GOT3 (cell line): ENCODE results near the gene PTPN21.

Source experiments
- DNase-seq: peaks from one replicate; lab custom pipeline; 2025; ENCODE audit warnings: mixed read lengths; lab: John Stamatoyannopoulos, UW

Gene PTPN21

DNA sequence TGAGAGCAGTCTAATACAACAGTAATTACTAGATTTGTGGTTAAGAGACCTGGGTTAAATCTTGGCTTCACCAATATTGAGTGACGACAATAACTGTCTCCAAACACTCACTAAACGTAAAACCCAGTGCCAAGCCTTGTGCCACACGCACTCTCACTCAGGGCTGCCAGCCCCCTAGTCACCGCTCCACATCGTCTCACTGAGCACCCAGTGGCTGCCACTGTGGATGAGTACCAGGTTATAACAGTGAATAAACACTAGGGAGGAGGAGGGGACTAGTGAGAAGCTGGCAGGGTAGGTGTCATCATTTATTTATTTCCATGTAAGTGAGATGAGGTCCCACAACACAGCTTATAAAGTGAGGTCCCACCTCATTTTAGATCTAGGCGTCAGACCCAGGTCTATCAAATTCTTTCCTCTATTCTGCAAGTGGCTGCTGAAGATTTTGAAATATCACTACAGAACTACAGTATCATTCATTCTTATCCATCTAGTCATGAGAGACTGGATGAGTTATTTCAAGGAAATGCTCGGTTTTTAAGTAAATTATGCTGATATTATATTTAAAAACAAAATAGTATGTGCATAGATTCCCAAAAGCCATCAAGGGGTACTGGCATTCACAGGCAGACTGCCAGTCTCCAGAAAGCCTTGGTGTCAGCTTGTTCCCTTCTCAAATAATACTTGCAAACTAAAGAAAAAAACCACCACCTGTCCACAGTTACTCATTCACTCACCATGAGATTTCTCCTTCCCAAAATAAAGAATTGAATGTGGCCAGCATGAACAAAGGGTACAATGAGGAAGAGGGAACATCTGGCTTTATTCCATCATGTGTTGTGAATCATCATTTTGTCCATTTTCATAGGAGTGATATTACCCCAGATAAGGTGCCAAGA is 84.0 kb downstream of the PTPN21 start:
- DNase-seq, result no peak

DNA sequence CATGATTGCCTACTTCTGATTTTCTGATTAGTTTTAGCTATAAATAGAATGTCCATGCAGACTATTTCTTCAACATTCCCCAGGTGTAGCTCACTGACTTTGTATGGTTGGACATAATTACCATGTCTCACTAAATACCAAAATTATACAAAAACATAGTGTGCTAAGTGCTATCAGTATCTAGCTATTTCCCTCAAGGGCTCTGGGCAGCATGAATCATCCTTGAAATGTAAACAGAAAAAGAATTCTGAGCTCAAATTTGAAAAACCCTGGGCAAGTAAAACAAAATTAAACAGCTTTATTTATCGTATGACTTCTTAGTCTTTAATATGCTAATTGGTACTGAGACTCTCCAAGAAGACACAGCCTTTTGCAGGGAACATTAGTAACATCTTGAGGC is 86.4 kb downstream of the PTPN21 start:
- DNase-seq, result no peak

DNA sequence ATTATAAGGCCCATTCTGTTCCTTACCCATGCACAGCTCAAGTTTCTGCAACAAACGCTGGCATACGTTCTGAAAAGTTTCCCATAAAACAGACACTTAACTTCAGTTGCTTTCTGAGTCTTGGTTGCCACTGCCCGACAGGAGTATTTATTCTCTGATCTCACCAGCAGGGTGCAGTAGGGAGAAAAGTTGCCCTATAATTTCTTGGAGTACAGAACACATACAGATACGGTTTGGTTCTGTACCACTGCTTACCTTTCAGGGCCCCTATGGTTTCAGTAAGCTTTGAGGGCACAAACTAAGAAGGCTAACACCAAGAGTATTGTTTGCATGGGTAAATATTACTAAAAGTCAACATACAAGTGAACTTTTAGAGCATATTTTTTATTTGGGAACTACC is 91.5 kb downstream of the PTPN21 start:
- DNase-seq, result no peak

DNA sequence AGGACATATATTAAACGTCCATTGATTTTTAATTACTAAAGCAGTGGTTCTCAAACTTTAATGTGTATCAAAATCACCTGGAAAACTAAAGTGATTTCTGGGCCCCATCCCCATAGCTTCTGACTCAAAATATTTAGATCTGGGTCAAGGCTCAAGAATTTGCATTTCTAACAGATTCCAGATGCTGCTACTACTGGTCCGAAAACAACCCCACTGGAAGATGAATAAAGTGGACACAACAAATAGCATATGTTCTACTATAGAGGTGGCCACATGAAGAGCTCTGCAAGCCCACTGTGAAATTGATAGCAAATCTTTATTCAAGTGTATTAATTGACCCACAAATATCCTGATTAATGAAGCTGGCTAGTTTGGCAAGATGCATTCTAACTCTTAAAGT is 99.9 kb downstream of the PTPN21 start:
- no peak for DNase-seq

DNA sequence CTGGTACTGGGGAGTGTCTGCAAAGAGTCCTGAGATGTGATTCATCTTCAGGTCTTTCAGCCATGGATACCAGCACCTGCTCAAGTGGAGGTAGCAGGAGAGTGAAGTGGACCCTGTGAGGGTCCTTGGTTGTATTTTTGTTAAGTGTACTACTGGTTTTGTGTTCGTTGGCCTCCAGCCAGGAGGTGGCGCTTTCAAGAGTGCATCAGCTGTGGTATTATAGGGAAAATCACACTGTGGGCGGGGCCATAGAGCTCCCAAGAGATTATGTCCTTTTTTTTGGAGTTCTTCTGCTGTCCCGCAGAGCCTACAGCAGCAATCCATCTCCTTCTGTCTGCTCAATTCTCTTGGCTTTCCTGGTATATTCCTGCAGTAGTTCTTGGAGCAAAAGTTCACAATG is 102.6 kb downstream of the PTPN21 start:
- no peak for DNase-seq

DNA sequence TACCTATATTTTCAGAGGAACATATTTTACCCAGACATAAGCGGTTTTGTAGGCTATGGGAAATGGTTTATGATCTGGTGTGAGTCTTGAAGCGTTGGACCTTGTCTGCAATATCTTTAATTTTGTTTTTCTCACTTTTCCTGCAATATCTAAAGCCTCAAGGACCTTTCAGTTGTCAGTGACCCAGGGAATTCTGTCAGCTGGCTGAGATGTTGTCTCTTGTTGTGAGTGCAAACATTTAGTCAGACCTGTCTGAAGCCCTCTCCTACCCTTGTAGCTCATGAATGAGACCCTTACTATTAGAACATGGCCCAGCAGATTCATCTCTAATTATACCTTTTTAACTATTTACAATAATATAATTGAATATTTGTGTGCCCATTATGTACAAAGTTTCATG is 115.7 kb downstream of the PTPN21 start:
- no peak for DNase-seq

DNA sequence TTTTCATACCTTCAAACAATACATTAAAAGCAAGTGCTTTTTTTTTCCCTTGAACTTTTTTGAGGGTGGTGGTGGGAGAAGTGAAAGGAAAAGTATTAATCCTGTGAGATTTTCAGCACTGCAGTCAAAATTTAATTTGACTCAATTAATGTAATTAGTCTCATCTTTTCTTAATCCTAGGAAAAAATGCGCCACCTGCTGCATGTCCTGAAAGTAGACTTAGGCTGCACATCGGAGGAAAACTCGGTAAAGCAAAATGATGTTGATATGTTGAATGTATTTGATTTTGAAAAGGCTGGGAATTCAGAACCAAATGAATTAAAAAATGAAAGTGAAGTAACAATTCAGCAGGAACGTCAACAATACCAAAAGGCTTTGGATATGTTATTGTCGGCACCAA is 117.1 kb downstream of the PTPN21 start:
- DNase-seq, result no peak

DNA sequence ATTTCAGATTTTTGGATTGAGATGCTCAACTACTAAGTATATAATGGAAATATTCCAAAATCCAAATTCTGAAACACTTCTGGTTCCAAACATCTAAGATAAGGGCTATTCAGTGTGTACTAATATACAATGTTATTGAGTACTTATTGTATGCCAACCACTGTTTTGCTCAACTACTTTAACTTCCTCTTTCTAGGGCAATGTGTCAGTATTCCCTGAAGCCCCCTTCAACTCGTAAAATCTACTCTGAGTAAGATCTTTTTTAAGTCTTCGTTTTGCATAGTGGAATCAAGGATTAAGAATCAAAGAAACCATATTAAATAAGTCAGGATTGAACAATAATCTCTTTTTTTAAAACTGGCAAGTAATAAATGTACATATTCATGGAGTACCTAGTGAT is 123.8 kb downstream of the PTPN21 start:
- DNase-seq, result no peak

DNA sequence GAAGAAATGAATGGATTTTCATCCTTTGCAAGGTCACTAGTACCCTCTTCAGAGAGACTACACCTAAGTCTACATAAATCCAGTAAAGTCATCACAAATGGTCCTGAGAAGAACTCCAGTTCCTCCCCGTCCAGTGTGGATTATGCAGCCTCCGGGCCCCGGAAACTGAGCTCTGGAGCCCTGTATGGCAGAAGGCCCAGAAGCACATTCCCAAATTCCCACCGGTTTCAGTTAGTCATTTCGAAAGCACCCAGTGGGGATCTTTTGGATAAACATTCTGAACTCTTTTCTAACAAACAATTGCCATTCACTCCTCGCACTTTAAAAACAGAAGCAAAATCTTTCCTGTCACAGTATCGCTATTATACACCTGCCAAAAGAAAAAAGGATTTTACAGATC is 128.5 kb downstream of the PTPN21 start:
- DNase-seq, result no peak

DNA sequence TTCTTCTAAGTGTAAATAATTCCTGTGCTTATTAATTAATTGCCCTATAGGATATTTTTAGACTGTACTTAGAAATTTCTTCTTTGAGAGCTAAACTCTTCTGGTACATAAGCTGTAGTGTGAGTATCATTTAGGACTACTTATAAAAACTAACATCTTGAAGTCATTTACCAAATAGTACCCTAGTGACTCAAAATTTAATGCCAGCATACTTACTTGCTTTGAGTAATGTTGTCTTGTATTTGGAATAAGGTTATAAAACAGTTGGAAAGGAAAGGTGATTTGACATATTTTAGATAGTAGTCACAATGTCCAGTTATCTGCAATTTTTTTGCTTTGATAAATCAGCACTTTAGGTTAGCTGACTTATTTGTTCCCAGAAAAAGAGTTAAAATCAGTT is 130.2 kb downstream of the PTPN21 start:
- no peak for DNase-seq

DNA sequence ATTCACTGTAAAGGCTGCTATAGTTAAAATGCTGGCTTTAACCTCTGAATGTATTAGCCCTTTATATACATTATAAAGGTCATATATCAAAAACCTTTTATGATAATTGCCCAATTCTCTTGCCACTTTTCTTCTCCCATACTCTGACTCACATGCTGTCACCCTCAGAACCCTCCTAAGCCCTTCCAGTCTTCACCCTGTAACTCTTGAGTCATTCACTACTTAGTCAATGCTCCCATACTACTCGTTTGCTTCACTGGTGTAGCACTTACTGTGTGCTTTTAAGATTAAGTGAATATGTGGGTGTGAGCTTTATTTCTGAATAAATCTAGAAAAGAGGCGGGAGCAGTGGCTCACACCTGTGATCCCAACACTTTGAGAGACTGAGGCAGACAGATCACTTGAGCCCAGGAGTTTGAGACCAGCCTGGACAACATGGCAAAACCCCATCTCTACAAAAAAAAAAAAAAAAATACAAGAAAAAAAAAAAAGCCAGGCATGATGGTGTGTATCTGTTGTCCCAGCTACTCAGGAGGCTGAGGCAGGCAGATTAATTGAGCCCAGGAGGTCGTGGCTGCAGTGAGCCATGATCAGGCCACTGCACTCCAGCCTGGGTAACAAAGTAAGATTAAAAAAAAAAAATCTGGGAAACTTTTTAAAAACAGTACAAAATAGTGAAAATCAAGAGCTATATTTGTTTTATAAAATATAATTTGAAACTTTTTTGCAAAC is 131.7 kb downstream of the PTPN21 start:
- DNase-seq, result no peak

DNA sequence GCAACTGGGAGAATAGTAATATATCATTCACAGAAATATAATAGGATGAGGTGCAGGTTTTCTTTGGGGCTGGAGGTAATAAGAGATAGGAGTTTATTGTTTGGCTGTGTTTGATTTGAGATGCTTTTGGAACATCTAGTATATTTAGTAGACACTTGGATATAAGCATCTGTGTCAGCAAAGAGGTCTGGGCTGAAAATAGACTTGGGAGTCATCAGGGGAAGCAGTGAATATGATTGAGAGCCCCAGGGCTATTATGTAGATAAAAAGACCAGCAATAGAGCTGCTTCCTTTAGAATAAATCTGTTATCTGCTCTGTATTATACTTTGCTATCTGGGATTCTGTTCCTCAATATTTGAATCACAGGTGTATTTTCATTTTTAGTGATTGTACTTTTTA is 132.8 kb downstream of the PTPN21 start:
- no peak for DNase-seq

DNA sequence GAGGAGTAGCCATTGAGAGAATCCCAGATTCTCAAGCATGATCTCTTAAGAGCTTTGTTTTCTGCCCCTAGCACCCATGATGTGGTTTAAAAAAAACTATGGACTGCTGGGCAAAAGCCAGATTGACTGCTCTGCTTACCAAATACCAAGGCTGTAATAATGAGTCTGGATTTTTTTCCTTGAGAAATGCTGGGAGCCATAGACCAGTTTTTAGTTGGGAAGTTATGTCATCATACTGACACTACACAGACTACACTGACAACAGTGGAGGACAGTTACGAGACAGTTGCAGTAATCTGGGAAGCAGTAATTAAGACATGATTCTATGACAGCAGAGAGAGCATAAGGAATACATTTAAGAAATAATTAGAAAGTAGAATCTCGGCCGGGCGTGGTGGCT is 133.5 kb downstream of the PTPN21 start:
- no peak for DNase-seq

DNA sequence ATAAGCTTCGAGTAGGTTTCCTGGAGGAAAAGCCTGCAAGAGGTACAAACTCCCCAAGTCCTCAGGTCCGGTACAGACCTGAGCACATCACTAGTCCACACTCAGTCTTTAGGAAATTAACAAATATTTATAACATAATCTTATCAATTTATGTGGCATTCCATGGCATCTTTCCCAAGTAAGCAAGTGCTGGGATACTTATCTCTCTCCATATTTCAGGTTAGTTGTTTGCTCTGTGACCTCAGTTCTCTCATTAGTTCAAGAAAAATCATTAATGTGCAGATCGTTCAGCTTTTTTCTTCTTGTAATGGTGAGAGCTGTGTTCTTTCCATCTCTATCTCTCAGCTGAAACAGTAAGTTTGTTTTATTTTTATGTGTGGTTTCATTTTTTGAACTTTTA is 134.6 kb downstream of the PTPN21 start:
- no peak for DNase-seq

DNA sequence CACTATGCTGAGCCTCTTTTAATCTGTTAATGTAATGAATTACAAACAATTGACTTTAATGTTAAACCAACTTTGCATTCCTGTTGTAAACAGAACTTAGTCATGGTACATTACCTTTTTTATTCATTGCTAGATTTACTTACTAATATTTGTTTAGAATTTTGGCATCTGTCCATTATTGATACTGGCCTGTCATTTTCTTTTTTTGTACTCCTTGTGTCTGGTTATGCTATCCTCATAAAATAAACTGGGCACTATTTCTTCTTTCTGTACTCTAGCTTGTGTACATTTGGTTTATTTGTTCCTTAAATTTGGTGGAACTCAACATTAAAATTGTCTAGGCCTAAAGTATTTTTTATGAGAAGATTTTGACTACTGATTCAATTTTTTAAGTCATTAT is 137.2 kb downstream of the PTPN21 start:
- DNase-seq, result no peak
